Measurements from ENCODE around the gene TMEM132A. TPM values are rescaled to one million over a fixed set of nuclear protein-coding genes. Genes with fewer than 3 reads are reported as not detected.
"Not testable (repeated sequence)": the region's sequence is repeated elsewhere in the genome, so short reads cannot be mapped to it uniquely, and the experiment has no call there.

The TMEM132A gene
- total RNA-seq, 1 donor from 2014 or later, result 76.1 TPM

- no peak for DNase-seq (ENCODE audit: low read depth)
Observed at GRCh38 chr11:60952742-60953170, 28.5 kb downstream of the TMEM132A start.

GRCh38 chr11:60953781-60954180 is 29.5 kb downstream of the TMEM132A start:
- no peak for DNase-seq (ENCODE audit: low read depth)

GRCh38 chr11:60954421-60954820 is 30.2 kb downstream of the TMEM132A start:
- DNase-seq (ENCODE audit: low read depth), result no peak

GRCh38 chr11:60955571-60955970 is 31.3 kb downstream of the TMEM132A start:
- no peak for DNase-seq (ENCODE audit: low read depth)

- no peak for DNase-seq (ENCODE audit: low read depth)
Observed at GRCh38 chr11:60957188-60957587, 32.9 kb downstream of the TMEM132A start.

- no peak for DNase-seq (ENCODE audit: low read depth)
Observed at GRCh38 chr11:60959431-60959830, 35.2 kb downstream of the TMEM132A start.

GRCh38 chr11:60960405-60960804 is 36.1 kb downstream of the TMEM132A start:
- no peak for DNase-seq (ENCODE audit: low read depth)

GRCh38 chr11:60964801-60965200 is 40.5 kb downstream of the TMEM132A start:
- DNase-seq (ENCODE audit: low read depth), result no peak

- no peak for DNase-seq (ENCODE audit: low read depth)
Observed at GRCh38 chr11:60966890-60967289, 42.6 kb downstream of the TMEM132A start.

- DNase-seq (ENCODE audit: low read depth), result no peak
Observed at GRCh38 chr11:60968223-60968622, 44.0 kb downstream of the TMEM132A start.

- peak; percentile 50 for DNase-seq (ENCODE audit: low read depth)
Observed at GRCh38 chr11:60970369-60970774, 46.1 kb downstream of the TMEM132A start.

- DNase-seq (ENCODE audit: low read depth), result no peak
Observed at GRCh38 chr11:60970890-60971289, 46.6 kb downstream of the TMEM132A start.

- DNase-seq (ENCODE audit: low read depth), result no peak
Observed at GRCh38 chr11:60971520-60971919, 47.3 kb downstream of the TMEM132A start, which contains the start of gene CD6. Gene CD6, plus strand, starts transcription at chr11:60971680. Its CDS starts 186 bp downstream, at chr11:60971866.

- no peak for DNase-seq (ENCODE audit: low read depth)
Observed at GRCh38 chr11:60972182-60973030, 48.1 kb downstream of the TMEM132A start.

- DNase-seq (ENCODE audit: low read depth), result no peak
Observed at GRCh38 chr11:60973699-60974098, 49.4 kb downstream of the TMEM132A start.

- DNase-seq (ENCODE audit: low read depth), result not testable (repeated sequence)
Observed at GRCh38 chr11:60974316-60974715, 50.1 kb downstream of the TMEM132A start.

- no peak for DNase-seq (ENCODE audit: low read depth)
Observed at GRCh38 chr11:60974726-60975125, 50.5 kb downstream of the TMEM132A start.

GRCh38 chr11:60977224-60977623 is 53.0 kb downstream of the TMEM132A start:
- DNase-seq (ENCODE audit: low read depth), result no peak

GRCh38 chr11:60977836-60978235 is 53.6 kb downstream of the TMEM132A start:
- no peak for DNase-seq (ENCODE audit: low read depth)

- peak; percentile 86 for DNase-seq (ENCODE audit: low read depth)
Observed at GRCh38 chr11:60978546-60979380, 54.5 kb downstream of the TMEM132A start.

GRCh38 chr11:60981515-60981914 is 57.3 kb downstream of the TMEM132A start:
- DNase-seq (ENCODE audit: low read depth), result no peak

GRCh38 chr11:60982184-60982583 is 57.9 kb downstream of the TMEM132A start:
- DNase-seq (ENCODE audit: low read depth), result no peak

Measured in myocyte (in vitro differentiated cells).